HCT116 (cell line): ENCODE data around the gene SH3PXD2A. TPM values are rescaled to one million over a fixed set of nuclear protein-coding genes. Genes with fewer than 3 reads are reported as not detected.

Experiments
- ATAC-seq: fragments of 200-7000 bp; cut with Tn5 transposase; 2 replicates; pipeline ENCODE4 v1.9.1; 2020; ENCODE audit warnings: mild to moderate bottlenecking, moderate library complexity
- BruUV-seq: library from RNA; stranded (reverse); fragments of 400-500 nt; replicated peaks from 2 replicates; lab custom pipeline; 2021; lab: Mats Ljungman, UMichigan
- CTCF ChIA-PET: fragments of 300-600 bp; sonication (Branson Sonifier 250); formaldehyde crosslinking; loops from one replicate; lab custom pipeline; 2021; ENCODE audit warnings: antibody characterized with exemption; lab: Charles Lee
- POLR2A ChIA-PET: fragments of 300-600, 350-600 bp; sonication (Branson Sonifier 250); formaldehyde crosslinking; loops from one replicate; lab custom pipeline; 2021; ENCODE audit warnings: antibody characterized with exemption; lab: Charles Lee
- RAD21 ChIA-PET, 2 experiments: fragments of 300-600 bp; sonication (Branson Sonifier 250); formaldehyde crosslinking; loops; one replicate each; lab custom pipeline; 2023; ENCODE audit warnings: low total read pairs in 2 of 2; ENCODE audit not compliant: uncharacterized antibody in 2 of 2, unreplicated experiment in 2 of 2, low non-redundant PET in 1 of 2; lab: Charles Lee
- DNase-seq: peaks from one replicate; pipeline ENCODE4 v3.0.0-alpha.2; 2010; ENCODE audit warnings: low read depth, low spot score
- H2AFZ ChIP-seq: fragments of 200-600 bp; shearing (Covaris generic), sonication (generic); 2 replicates; pipeline ENCODE4 v1.6.1; 2017; ENCODE audit warnings: low read depth, mixed run types, mixed read lengths, antibody characterized with exemption, low read length; ENCODE audit not compliant: poor library complexity, severe bottlenecking
- H3K27ac ChIP-seq: 2 replicates; pipeline ENCODE4 v1.5.1; 2012; ENCODE audit warnings: low read depth, low read length
- H3K27me3 ChIP-seq: fragments of 200-600 bp; sonication (generic); 2 replicates; pipeline ENCODE4 v1.6.1; 2016; ENCODE audit warnings: mixed run types, low read length, mixed read lengths; ENCODE audit not compliant: insufficient read depth
- H3K36me3 ChIP-seq, 2 experiments: fragments of 200-500 bp in 1 of 2; fragments of 200-600 bp in 1 of 2; sonication (Bioruptor generic) in 1 of 2; sonication (generic) in 1 of 2; 2 replicates each; pipeline versions ENCODE4 v1.5.1 to v1.6.1; 2014 to 2016; ENCODE audit warnings: low read length in 2 of 2, inconsistent platforms in 1 of 2, mixed read lengths in 1 of 2, mixed run types in 1 of 2; ENCODE audit not compliant: insufficient read depth in 2 of 2, control insufficient read depth in 1 of 2
- H3K4me1 ChIP-seq, 2 experiments: fragments of 200-600 bp in 1 of 2; sonication (generic) in 1 of 2; 2 replicates each; pipeline versions ENCODE4 v1.5.1 to v1.6.1; 2012 to 2017; ENCODE audit warnings: low read length in 2 of 2, inconsistent platforms in 1 of 2, mild to moderate bottlenecking in 1 of 2, mixed read lengths in 1 of 2, mixed run types in 1 of 2, moderate library complexity in 1 of 2; ENCODE audit not compliant: insufficient read depth in 2 of 2, control insufficient read depth in 1 of 2
- H3K4me2 ChIP-seq: fragments of 200-600 bp; sonication (generic); 2 replicates; pipeline ENCODE4 v1.6.1; 2017; ENCODE audit warnings: mixed run types, low read length, mixed read lengths
- H3K4me3 ChIP-seq, 2 experiments: fragments of 200-600 bp in 1 of 2; sonication (generic) in 1 of 2; replicated peaks in 1 of 2; 2 replicates each; pipeline ENCODE4 v1.5.1; 2011 to 2016; ENCODE audit warnings: low read length in 2 of 2, control low read depth in 1 of 2, low read depth in 1 of 2, mild to moderate bottlenecking in 1 of 2, mixed read lengths in 1 of 2, mixed run types in 1 of 2
- H3K79me2 ChIP-seq: fragments of 200-600 bp; sonication (generic); 2 replicates; pipeline ENCODE4 v1.6.1; 2017; ENCODE audit warnings: mild to moderate bottlenecking, mixed run types, low read length, moderate library complexity, mixed read lengths; ENCODE audit not compliant: insufficient read depth
- H3K9ac ChIP-seq: fragments of 200-600 bp; sonication (generic); 2 replicates; pipeline ENCODE4 v1.6.1; 2016; ENCODE audit warnings: low read length, mixed read lengths
- H3K9me2 ChIP-seq: fragments of 200-600 bp; sonication (generic), shearing (Covaris generic); 2 replicates; pipeline ENCODE4 v1.6.1; 2017; ENCODE audit warnings: mixed run types, mild to moderate bottlenecking, moderate library complexity; ENCODE audit not compliant: insufficient read depth
- H3K9me3 ChIP-seq, 2 experiments: fragments of 200-500 bp in 1 of 2; fragments of 200-600 bp in 1 of 2; sonication (Bioruptor generic) in 1 of 2; sonication (generic) in 1 of 2; 2 replicates each; pipeline ENCODE4 v1.6.1; 2014 to 2017; ENCODE audit warnings: low read length in 2 of 2, mixed read lengths in 2 of 2, inconsistent platforms in 1 of 2, low read depth in 1 of 2, mild to moderate bottlenecking in 1 of 2, mixed run types in 1 of 2, moderate library complexity in 1 of 2; ENCODE audit not compliant: control insufficient read depth in 1 of 2, insufficient read depth in 1 of 2
- H4K20me1 ChIP-seq: fragments of 200-600 bp; sonication (generic), shearing (Covaris generic); 2 replicates; pipeline ENCODE4 v1.6.1; 2017; ENCODE audit warnings: mixed run types, mild to moderate bottlenecking, moderate library complexity; ENCODE audit not compliant: insufficient read depth
- CBX3 ChIP-seq: IDR thresholded peaks from 2 replicates; pipeline ENCODE4 v1.6.1; 2012; ENCODE audit warnings: low read depth
- YY1 ChIP-seq: IDR thresholded peaks from 2 replicates; pipeline ENCODE4 v1.6.1; 2011; ENCODE audit warnings: low read length, low read depth, moderate library complexity, mild to moderate bottlenecking; ENCODE audit not compliant: insufficient replicate concordance; ENCODE audit errors: extremely low read depth
- ZFX ChIP-seq: fragments of 450-650 bp; IDR thresholded peaks from 2 replicates; pipeline ENCODE4 v1.6.1; 2017
- intact Hi-C: fragments of 100-400 bp; cut with micrococcal nuclease; formaldehyde crosslinking; loops from 2 replicates; pipeline ENCODE4 v1.10.0; 2022
- total RNA-seq: library from RNA; stranded (reverse); gene quantifications from one replicate; pipeline ENCODE4 v1.2.1, GENCODE V29; 2021; ENCODE audit not compliant: unreplicated experiment
- TF ChIP-seq, protein P1 (sequence below), 3 experiments: fragments of 200-600 bp in 1 of 3; sonication (generic) in 1 of 3; IDR thresholded peaks in 2 of 3; conservative IDR thresholded peaks in 1 of 3; 2 replicates each; pipeline ENCODE4 v1.5.1; 2012 to 2017; ENCODE audit warnings: low read depth in 2 of 3, low read length in 2 of 3, antibody characterized with exemption in 1 of 3, borderline replicate concordance in 1 of 3, control low read depth in 1 of 3, mild to moderate bottlenecking in 1 of 3, mixed read lengths in 1 of 3, mixed run types in 1 of 3, moderate library complexity in 1 of 3; ENCODE audit not compliant: insufficient read depth in 1 of 3
- TF ChIP-seq, protein P2 (sequence below): IDR thresholded peaks from 2 replicates; pipeline ENCODE4 v1.6.1; 2012

The SH3PXD2A gene
- total RNA-seq, 1 experiment from 2014 or later = 8.7 TPM

DNA sequence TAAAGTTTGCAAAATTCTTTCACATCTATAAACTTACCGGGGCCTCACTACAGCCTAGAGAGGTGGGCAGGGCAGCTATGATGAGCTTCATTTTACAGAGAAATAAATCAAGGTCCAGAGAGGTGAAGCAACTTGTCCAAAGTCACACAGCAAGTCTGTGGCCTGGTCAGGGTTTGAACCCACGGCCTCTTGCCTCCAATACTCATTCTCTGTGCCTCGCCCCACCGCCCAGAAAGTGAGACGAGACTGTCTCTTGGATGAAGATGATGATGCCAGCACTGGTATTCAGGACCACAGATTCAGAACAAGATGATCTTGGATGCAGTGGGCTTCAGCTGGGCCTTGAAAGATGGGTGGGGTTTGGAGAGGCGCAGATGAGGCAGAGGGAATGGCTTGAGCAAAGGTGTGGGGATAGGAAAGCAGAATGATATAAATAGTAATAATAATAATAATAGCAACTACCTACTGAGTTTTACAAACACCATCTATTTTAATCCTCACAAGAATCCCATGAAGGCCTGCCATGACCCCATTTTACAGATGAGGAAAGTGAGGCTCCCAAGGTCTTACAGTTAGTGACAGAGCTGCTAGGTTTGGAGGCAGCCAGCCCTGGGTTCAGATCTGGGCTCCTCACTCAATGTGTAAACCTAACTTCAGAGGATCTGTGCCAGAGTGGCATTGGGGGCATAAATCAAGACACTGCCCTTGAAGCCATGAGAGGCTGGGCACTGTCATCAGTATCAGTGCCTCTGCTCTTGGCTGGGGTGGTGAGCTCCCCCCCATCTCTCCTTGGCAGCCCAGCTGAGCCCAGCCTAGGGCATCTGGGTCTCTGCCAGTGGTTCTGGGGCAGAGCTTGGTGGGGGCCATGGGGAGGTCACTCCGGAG, 291.9 kb downstream of the SH3PXD2A start:
- Histone ChIP-seq H3K27me3 (peaks cover 5% of the 10 kb centered on the region; the same call in 1 of the 2 replicates), H3K9me2 (no peaks in the 10 kb centered on the region)
- RAD21 ChIA-PET = no interaction called here

More for the DNA sequence above, 291.9 kb downstream of the SH3PXD2A start:
- no peaks in the 10 kb centered on the region for H3K79me2 ChIP-seq
- TF ChIP-seq, protein P1, sequence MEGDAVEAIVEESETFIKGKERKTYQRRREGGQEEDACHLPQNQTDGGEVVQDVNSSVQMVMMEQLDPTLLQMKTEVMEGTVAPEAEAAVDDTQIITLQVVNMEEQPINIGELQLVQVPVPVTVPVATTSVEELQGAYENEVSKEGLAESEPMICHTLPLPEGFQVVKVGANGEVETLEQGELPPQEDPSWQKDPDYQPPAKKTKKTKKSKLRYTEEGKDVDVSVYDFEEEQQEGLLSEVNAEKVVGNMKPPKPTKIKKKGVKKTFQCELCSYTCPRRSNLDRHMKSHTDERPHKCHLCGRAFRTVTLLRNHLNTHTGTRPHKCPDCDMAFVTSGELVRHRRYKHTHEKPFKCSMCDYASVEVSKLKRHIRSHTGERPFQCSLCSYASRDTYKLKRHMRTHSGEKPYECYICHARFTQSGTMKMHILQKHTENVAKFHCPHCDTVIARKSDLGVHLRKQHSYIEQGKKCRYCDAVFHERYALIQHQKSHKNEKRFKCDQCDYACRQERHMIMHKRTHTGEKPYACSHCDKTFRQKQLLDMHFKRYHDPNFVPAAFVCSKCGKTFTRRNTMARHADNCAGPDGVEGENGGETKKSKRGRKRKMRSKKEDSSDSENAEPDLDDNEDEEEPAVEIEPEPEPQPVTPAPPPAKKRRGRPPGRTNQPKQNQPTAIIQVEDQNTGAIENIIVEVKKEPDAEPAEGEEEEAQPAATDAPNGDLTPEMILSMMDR (IDR thresholded peaks at IDR 0.05 in 2 of 3, conservative IDR thresholded peaks at IDR 0.05 in 1 of 3; ENCODE audit: borderline replicate concordance in 1 of 3, insufficient read depth in 1 of 3, low read depth in 2 of 3, low read length in 2 of 3) = no peak
- TF ChIP-seq, protein P2, sequence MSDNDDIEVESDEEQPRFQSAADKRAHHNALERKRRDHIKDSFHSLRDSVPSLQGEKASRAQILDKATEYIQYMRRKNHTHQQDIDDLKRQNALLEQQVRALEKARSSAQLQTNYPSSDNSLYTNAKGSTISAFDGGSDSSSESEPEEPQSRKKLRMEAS = no peak
- TF ChIP-seq ZFX = no peak
- TF ChIP-seq CBX3 = no peak
- no peak for TF ChIP-seq YY1
- H3K36me3 ChIP-seq = no peaks in the 10 kb centered on the region
- H4K20me1 ChIP-seq = no peaks in the 10 kb centered on the region
- H3K9me3 ChIP-seq = no peaks in the 10 kb centered on the region
- no peak overlapping the region for H3K4me2 ChIP-seq
- no peak overlapping the region for H2AFZ ChIP-seq
- no peak for ATAC-seq
- no peak overlapping the region for H3K4me3 ChIP-seq
- no TSS peak for BruUV-seq
- POLR2A ChIA-PET = no interaction called here
- DNase-seq = no peak
- intact Hi-C loops = loop anchor here (2.0 kb wide), 1 partner anchor 57 kb away; no protein-coding TSS in a partner anchor
- H3K9ac ChIP-seq = no peak overlapping the region
- H3K27ac ChIP-seq = no peak overlapping the region
- CTCF ChIA-PET = interaction anchor here (0.9 to 3.6 kb wide), 11 partner anchors 10 to 143 kb away, joined by 3 to 19 read pairs (median 4); no protein-coding TSS in a partner anchor
- H3K4me1 ChIP-seq = peaks cover 0 to 15% of the 10 kb centered on the region in 2 experiments; a peak in 1 of 4 replicates
